ENCODE measurements around the gene BTBD9.

- TF ChIP-seq POLR2AphosphoS5 (IDR thresholded peaks at IDR 0.05; ENCODE audit: borderline replicate concordance, low read depth, low read length) (no peak), EZH2 (IDR thresholded peaks at IDR 0.05) (no peak), FOXP2 (optimal IDR thresholded peaks at IDR 0.05; ENCODE audit: control extremely low read depth, extremely low read length, insufficient read depth) (no peak)
Measured at GRCh38 chr6:38354905-38355304, 284.8 kb downstream of the BTBD9 start.
